Bronchial epithelial cell (primary cell): ENCODE measurements around the gene PPP1R13L. TPM values are rescaled to one million over a fixed set of nuclear protein-coding genes. Genes with fewer than 3 reads are reported as not detected.

Experiments used
- DNase-seq: peaks from one replicate; pipeline ENCODE4 v3.0.0-alpha.2; 2010; ENCODE audit warnings: low read depth
- FAIRE-seq: peaks from 2 replicates; lab custom pipeline; 2011; peaks lifted over from hg19 to GRCh38; lab: Jason Lieb, UNC
- H3K27me3 ChIP-seq: 2 replicates; pipeline ENCODE4 v1.5.1; 2011; ENCODE audit warnings: low read length; ENCODE audit not compliant: control insufficient read depth, insufficient read depth
- H3K36me3 ChIP-seq: 2 replicates; pipeline ENCODE4 v1.5.1; 2011; ENCODE audit warnings: low read length; ENCODE audit not compliant: control insufficient read depth, insufficient read depth
- H3K4me3 ChIP-seq: 2 replicates; pipeline ENCODE4 v1.5.1; 2011; ENCODE audit warnings: mild to moderate bottlenecking, low read depth, low read length, control low read depth
- total RNA-seq: library from RNA; depleted of rRNA; stranded (reverse); fragments of >200 nt; gene quantifications from 2 replicates; pipeline ENCODE4 v1.2.1, GENCODE V29; 2014
- TF ChIP-seq, protein P1 (sequence below): IDR thresholded peaks from 2 replicates; pipeline ENCODE4 v1.5.1; 2011; ENCODE audit warnings: mild to moderate bottlenecking, moderate library complexity, low read length, control low read depth, inconsistent platforms; ENCODE audit not compliant: insufficient read depth, severe bottlenecking

PPP1R13L gene, protein sequence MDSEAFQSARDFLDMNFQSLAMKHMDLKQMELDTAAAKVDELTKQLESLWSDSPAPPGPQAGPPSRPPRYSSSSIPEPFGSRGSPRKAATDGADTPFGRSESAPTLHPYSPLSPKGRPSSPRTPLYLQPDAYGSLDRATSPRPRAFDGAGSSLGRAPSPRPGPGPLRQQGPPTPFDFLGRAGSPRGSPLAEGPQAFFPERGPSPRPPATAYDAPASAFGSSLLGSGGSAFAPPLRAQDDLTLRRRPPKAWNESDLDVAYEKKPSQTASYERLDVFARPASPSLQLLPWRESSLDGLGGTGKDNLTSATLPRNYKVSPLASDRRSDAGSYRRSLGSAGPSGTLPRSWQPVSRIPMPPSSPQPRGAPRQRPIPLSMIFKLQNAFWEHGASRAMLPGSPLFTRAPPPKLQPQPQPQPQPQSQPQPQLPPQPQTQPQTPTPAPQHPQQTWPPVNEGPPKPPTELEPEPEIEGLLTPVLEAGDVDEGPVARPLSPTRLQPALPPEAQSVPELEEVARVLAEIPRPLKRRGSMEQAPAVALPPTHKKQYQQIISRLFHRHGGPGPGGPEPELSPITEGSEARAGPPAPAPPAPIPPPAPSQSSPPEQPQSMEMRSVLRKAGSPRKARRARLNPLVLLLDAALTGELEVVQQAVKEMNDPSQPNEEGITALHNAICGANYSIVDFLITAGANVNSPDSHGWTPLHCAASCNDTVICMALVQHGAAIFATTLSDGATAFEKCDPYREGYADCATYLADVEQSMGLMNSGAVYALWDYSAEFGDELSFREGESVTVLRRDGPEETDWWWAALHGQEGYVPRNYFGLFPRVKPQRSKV
- 16.6 and 31.2 TPM in 2 replicates for total RNA-seq

DNA sequence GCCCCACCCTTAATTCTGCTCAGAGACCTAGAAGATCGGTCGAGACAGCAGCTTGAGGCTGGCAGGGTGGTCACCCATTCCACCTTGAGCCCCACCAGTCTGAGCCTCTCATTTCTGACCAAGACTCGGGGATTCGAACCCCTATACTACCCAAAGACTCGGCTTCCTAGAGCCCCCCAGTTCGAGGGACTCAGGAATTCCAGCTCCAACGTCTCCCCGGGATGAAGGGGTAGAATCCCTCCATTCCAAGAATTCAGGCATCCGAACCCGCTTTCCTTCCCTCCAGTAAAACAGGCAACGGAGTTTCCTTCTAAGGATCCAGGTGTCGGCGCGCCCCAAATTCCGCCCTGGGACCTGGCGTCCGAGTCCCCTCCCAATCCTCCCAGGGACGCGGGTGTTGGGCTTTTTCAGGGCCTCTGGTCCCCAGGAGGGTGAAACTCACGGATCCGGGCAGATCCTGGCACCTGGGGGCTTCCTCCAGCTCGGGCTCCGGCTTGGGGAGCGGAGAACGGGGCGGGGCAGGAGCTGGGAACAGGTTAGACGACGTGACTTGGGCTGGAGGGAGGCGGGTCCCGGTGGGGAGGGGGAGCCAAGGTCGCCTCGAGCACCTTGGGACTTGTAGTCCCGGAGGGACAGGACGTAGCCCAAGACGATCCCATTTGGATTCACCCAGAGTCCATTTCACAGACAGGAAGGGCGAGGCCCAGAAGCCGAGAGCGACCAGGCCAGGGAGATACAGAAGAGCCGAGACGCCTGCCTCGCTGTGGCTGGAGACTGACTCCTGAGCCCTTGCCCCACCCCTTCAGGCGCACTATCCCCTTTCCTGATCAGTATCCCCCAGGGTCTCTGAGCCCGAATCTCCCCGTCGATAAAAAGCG is at the start of gene PPP1R13L:
TSS of gene PPP1R13L (minus strand) at position 513 of the 878 bp plus-strand sequence. CDS start 6,751 bp downstream, outside the sequence.
- peaks cover 9% of the 10 kb centered on the region for H3K36me3 ChIP-seq
- no peak for FAIRE-seq
- TF ChIP-seq, protein P1, sequence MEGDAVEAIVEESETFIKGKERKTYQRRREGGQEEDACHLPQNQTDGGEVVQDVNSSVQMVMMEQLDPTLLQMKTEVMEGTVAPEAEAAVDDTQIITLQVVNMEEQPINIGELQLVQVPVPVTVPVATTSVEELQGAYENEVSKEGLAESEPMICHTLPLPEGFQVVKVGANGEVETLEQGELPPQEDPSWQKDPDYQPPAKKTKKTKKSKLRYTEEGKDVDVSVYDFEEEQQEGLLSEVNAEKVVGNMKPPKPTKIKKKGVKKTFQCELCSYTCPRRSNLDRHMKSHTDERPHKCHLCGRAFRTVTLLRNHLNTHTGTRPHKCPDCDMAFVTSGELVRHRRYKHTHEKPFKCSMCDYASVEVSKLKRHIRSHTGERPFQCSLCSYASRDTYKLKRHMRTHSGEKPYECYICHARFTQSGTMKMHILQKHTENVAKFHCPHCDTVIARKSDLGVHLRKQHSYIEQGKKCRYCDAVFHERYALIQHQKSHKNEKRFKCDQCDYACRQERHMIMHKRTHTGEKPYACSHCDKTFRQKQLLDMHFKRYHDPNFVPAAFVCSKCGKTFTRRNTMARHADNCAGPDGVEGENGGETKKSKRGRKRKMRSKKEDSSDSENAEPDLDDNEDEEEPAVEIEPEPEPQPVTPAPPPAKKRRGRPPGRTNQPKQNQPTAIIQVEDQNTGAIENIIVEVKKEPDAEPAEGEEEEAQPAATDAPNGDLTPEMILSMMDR, result no peak

DNA sequence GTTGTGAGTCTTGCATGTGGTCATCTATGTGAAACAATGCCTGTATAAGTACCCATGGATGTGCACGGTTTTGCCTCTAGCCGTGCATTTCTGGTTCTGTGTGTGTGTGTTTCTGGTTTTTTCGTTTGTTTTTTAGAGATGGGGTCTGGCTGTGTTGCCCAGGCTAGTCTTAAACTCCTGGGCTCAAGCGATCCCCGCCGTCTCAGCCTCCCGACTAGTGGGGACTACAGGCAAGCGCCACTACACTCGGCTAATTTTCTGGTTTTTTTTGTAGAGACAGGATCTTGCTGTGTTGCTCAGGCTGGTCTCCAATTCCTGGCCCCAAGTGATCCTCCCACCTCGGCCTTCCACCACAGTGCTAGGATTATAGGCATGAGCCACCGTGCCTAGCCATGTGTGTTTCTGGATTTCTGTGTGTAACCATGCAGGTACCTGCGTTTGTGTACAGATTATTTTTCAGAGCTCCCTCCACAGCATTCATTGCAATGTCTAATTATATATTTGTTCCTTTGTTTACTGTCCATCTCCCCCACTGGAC is 47.0 kb upstream of the PPP1R13L start:
- FAIRE-seq, result no peak
- Histone ChIP-seq H3K4me3 (no peak overlapping the region), H3K27me3 (no peaks in the 10 kb centered on the region), H3K36me3 (no peaks in the 10 kb centered on the region)
- DNase-seq, result no peak
- TF ChIP-seq, protein P1, result no peak

More for the DNA sequence above, at the start of gene PPP1R13L:
- H3K4me3 ChIP-seq, result peak within 1 kb of the TSS; percentile 81
- no peaks in the 10 kb centered on the region for H3K27me3 ChIP-seq
- DNase-seq, result peak; percentile 90

DNA sequence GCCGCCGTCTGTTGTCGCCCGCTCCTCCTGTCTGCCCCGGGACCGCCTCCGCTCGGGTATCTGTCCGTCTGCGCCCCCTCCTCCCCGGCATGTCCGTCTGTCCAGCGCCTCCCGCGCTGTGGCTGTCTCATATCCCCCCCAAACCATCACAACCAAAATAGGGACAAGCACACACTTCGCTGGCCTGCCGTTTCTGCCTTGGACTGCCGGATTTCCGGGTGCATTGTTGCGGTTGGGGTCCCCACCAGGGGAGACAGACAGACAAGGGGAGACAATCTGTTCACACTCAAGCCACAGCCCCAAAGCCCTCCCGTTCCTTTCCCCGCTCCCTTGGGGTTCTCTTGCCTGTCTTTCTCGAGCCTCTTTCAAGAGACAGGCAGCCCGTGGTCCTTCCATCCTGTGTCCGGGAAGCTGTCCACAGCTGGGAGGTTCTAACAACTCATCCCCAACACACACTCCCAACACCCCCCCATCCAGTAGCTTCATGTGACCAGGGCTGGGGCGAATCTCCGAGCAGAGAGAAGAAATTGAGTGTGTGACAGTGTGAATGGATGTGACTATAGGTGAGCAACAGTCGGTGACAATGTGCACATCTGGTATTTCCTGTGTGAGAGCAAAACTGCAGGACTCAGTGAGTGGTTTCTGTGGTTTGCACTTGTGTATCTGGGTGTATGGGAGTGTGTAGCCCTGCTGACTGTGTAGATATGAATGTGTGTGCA is 46.4 kb upstream of the PPP1R13L start:
- Histone ChIP-seq H3K36me3 (no peaks in the 10 kb centered on the region), H3K27me3 (no peaks in the 10 kb centered on the region), H3K4me3 (peak overlapping the region; percentile 58)
- FAIRE-seq, result no peak
- peak; percentile 85 for DNase-seq
- TF ChIP-seq, protein P1, result no peak

DNA sequence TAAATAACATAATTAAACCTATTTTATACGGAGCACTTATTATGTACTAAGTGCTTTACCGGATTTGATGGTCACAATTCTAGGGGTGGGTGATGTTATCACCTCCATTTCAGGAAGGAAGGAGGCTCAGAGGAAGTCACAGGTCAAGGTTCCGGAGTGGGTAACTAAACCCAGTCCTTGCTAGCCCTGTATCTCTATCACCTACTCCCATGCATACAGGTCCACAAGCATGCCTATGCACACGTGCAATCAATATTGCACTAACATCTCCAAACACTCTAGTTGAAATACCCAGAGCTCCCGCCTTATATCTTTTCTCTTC is 45.1 kb upstream of the PPP1R13L start:
- TF ChIP-seq, protein P1, result no peak
- Histone ChIP-seq H3K4me3 (peak overlapping the region; percentile 43), H3K27me3 (no peaks in the 10 kb centered on the region), H3K36me3 (no peaks in the 10 kb centered on the region)
- FAIRE-seq (no peak), DNase-seq (no peak)

DNA sequence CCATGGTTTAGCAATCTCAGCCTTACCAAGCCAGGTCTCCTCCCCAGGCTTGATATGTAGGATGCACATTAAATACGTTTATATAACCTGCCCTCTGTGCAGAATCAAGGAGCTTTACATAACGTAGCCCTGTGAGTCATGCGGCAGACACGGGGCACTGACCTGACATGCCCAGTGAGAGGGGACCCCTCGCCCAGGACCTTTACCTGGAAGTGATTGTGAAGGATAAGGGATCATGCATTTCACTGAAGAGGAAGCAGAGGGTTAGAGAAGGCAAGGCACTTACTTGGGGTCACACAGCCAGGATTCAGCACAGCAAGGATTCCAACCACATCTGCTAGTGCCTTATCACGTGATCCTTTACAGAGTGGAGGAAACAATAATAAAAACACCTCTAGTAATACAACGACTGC is 44.0 kb upstream of the PPP1R13L start:
- H3K4me3 ChIP-seq, result no peak overlapping the region
- H3K36me3 ChIP-seq, result no peaks in the 10 kb centered on the region
- TF ChIP-seq, protein P1, result no peak
- no peaks in the 10 kb centered on the region for H3K27me3 ChIP-seq
- peak; percentile 93 for DNase-seq
- peak; percentile 66 for FAIRE-seq
